LNCaP clone FGC (cell line): Measurements from ENCODE around the gene MYH16.

ENCODE experiments used
- DNase-seq: peaks from one replicate; pipeline ENCODE4 v3.0.0-alpha.2; 2011; ENCODE audit warnings: low read depth
- H3K4me3 ChIP-seq: 2 replicates; pipeline ENCODE4 v1.5.1; 2011; ENCODE audit warnings: mild to moderate bottlenecking, low read depth, low read length, control low read depth
- TF ChIP-seq, protein P1 (sequence below): IDR thresholded peaks from 2 replicates; pipeline ENCODE4 v1.5.1; 2012; ENCODE audit warnings: mild to moderate bottlenecking; ENCODE audit not compliant: control insufficient read depth, insufficient read depth; ENCODE audit errors: extremely low read depth

Gene MYH16

DNA sequence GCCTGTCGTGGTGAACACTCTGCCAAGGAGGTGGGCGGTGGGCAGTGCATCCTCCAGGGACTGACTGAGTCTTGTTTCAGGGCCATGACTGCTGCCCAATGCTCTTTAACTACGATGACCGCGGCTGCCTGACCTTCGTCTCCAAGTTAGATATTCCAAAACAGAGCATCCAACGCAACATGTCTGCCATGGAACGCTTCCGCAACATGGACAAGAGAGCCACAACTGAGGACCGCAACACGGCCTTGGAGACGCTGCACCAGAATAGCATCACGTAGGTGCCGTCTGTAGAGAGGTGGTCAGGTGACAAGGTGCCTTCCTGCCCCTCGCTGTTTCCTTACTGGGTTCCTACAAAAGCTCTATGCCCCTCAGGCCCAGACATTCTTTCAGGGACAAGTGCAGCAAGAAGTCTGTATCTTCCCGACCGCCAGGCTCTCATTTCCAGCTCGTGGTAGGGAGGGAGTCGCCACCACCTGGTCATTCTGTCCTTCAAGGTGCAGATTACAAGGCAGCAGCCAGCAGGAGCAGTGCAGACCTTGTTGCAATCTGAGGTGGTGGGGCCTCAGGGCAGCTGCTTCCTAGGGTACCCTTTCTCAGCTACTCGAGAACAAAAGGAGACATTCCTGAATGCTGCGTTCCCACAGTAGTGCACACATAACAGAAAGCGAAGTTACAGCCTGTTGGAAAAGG, 87.0 kb downstream of the MYH16 start:
- DNase-seq, result no peak
- TF ChIP-seq, protein P1, sequence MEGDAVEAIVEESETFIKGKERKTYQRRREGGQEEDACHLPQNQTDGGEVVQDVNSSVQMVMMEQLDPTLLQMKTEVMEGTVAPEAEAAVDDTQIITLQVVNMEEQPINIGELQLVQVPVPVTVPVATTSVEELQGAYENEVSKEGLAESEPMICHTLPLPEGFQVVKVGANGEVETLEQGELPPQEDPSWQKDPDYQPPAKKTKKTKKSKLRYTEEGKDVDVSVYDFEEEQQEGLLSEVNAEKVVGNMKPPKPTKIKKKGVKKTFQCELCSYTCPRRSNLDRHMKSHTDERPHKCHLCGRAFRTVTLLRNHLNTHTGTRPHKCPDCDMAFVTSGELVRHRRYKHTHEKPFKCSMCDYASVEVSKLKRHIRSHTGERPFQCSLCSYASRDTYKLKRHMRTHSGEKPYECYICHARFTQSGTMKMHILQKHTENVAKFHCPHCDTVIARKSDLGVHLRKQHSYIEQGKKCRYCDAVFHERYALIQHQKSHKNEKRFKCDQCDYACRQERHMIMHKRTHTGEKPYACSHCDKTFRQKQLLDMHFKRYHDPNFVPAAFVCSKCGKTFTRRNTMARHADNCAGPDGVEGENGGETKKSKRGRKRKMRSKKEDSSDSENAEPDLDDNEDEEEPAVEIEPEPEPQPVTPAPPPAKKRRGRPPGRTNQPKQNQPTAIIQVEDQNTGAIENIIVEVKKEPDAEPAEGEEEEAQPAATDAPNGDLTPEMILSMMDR, result no peak
- H3K4me3 ChIP-seq, result no peak overlapping the region
